ENCODE measurements around the gene EVA1C. TPM values are rescaled to one million over a fixed set of nuclear protein-coding genes. Genes with fewer than 3 reads are reported as not detected.

Gene EVA1C
- total RNA-seq, 1 experiment from 2014 or later: 29.3 TPM

GRCh38 chr21:32492376-32492775 is 79.9 kb downstream of the EVA1C start:
- BruUV-seq (replicated peaks): no TSS peak
- Histone ChIP-seq H3K9ac (ENCODE audit: low read length) (no peak overlapping the region), H3K9me3 (ENCODE audit: control insufficient read depth in 1 of 2, insufficient read depth in 1 of 2, low read depth in 1 of 2, low read length in 2 of 2) (no peaks in the 10 kb centered on the region), H3K27ac (ENCODE audit: low read depth, low read length) (no peak overlapping the region), H3K9me2 (ENCODE audit: insufficient read depth) (no peaks in the 10 kb centered on the region), H3K79me2 (ENCODE audit: insufficient read depth, low read length) (peaks cover 14% of the 10 kb centered on the region; the same call in 1 of the 2 replicates), H2AFZ (ENCODE audit: low read depth, low read length, poor library complexity, severe bottlenecking) (no peak overlapping the region), H3K27me3 (ENCODE audit: insufficient read depth, low read length) (no peaks in the 10 kb centered on the region), H3K4me2 (ENCODE audit: low read length) (no peak overlapping the region), H3K4me3 (replicated peaks in 1 of 2; ENCODE audit: low read depth in 1 of 2, low read length in 2 of 2) (no peak overlapping the region), H3K36me3 (ENCODE audit: control insufficient read depth in 1 of 2, insufficient read depth in 2 of 2, low read length in 2 of 2) (peaks cover 3 to 6% of the 10 kb centered on the region in 2 experiments; a peak in 3 of 4 replicates), H4K20me1 (ENCODE audit: insufficient read depth) (no peaks in the 10 kb centered on the region; the same call in 1 of the 2 replicates), H3K4me1 (ENCODE audit: control insufficient read depth in 1 of 2, insufficient read depth in 2 of 2, low read length in 2 of 2) (peaks cover 14 to 21% of the 10 kb centered on the region in 2 experiments)
- DNase-seq (ENCODE audit: low read depth, low spot score) (no peak), ATAC-seq (no peak)
- ChIA-PET RAD21 (ENCODE audit: low non-redundant PET in 1 of 2, low total read pairs in 2 of 2, uncharacterized antibody in 2 of 2, unreplicated experiment in 2 of 2) (no interaction called here), POLR2A (no interaction called here), CTCF (no interaction called here)
- no peak for TF ChIP-seq ZNF274 (IDR thresholded peaks at IDR 0.05; ENCODE audit: low read depth, low read length)
- no peak for TF ChIP-seq EZH2phosphoT487 (IDR thresholded peaks at IDR 0.05; ENCODE audit: borderline replicate concordance)
- TF ChIP-seq EGR1 (IDR thresholded peaks at IDR 0.05; ENCODE audit: low read depth): no peak
- TF ChIP-seq FOSL1 (IDR thresholded peaks at IDR 0.05; ENCODE audit: low read depth): no peak
- no peak for TF ChIP-seq YY1 (IDR thresholded peaks at IDR 0.05; ENCODE audit: extremely low read depth, insufficient replicate concordance, low read depth, low read length)
- TF ChIP-seq SIN3A (IDR thresholded peaks at IDR 0.05; ENCODE audit: low read depth): no peak
- no peak for TF ChIP-seq CTCF (IDR thresholded peaks at IDR 0.05 in 2 of 3, conservative IDR thresholded peaks at IDR 0.05 in 1 of 3; ENCODE audit: borderline replicate concordance in 1 of 3, insufficient read depth in 1 of 3, low read depth in 2 of 3, low read length in 2 of 3)
- TF ChIP-seq SRF (IDR thresholded peaks at IDR 0.05; ENCODE audit: low read depth): no peak
- intact Hi-C loops (cut with micrococcal nuclease): no loop called here

All from HCT116 (cell line).